Testis (tissue), 2 donors: ENCODE results near the gene BAHCC1.

Experiments
- CTCF ChIP-seq, 3 experiments: fragments of 450-650 bp in 2 of 3; fragments of 200-600 bp in 1 of 3; sonication (generic) in 1 of 3; IDR thresholded peaks; one replicate each; pipeline ENCODE4 v1.5.1; 2016 to 2019; ENCODE audit warnings: antibody characterized with exemption in 3 of 3, mild to moderate bottlenecking in 2 of 3, moderate library complexity in 1 of 3
- POLR2A ChIP-seq: fragments of 450-650 bp; IDR thresholded peaks from one replicate; pipeline ENCODE4 v1.6.1; 2017; ENCODE audit warnings: antibody characterized with exemption, mild to moderate bottlenecking, moderate library complexity

- TF ChIP-seq CTCF (IDR thresholded peaks at IDR 0.05) (no peak), POLR2A (no peak)
Measured at GRCh38 chr17:81422776-81423697, 27.8 kb downstream of the BAHCC1 start.
